H1 (cell line): Measurements from ENCODE around the gene IGF2BP3.

Experiments
- CTCF ChIP-seq, 3 experiments: IDR thresholded peaks; 1 replicate in 2 of 3; 2 replicates in 1 of 3; pipeline versions ENCODE4 v1.5.1 to v1.6.1; 2011; ENCODE audit warnings: low read length in 3 of 3, mild to moderate bottlenecking in 3 of 3, inconsistent platforms in 2 of 3, low read depth in 1 of 3, moderate library complexity in 1 of 3; ENCODE audit not compliant: insufficient read depth in 1 of 3; ENCODE audit errors: control extremely low read depth in 1 of 3
- POLR2A ChIP-seq, 2 experiments: IDR thresholded peaks; 1 replicate in 1 of 2; 2 replicates in 1 of 2; pipeline ENCODE4 v1.6.1; 2011; ENCODE audit warnings: low read depth in 2 of 2, low read length in 2 of 2, mild to moderate bottlenecking in 2 of 2; ENCODE audit errors: control extremely low read depth in 1 of 2

- no peak for TF ChIP-seq CTCF (IDR thresholded peaks at IDR 0.05; ENCODE audit: control extremely low read depth in 1 of 3, insufficient read depth in 1 of 3, low read depth in 1 of 3, low read length in 3 of 3)
- no peak for TF ChIP-seq POLR2A (IDR thresholded peaks at IDR 0.05; ENCODE audit: control extremely low read depth in 1 of 2, low read depth in 2 of 2, low read length in 2 of 2)
Measured at GRCh38 chr7:23334482-23335056, 135.7 kb downstream of the IGF2BP3 start.
